NCI-H2081 (cell line): ENCODE measurements around the gene HPX.
A peak's percentile ranks its signal among the peaks of the same experiment; 100 is the strongest.

Source experiments
- DNase-seq, 2 experiments: peaks; one replicate each; lab custom pipeline; 2025; lab: John Stamatoyannopoulos, UW

Gene HPX

GRCh38 chr11:6440906-6441358, at the start of gene HPX:
TSS of gene HPX (minus strand) at chr11:6440987. CDS start at chr11:6440963, 24 bp downstream.
- DNase-seq, result no peak

- no peak for DNase-seq
Observed at GRCh38 chr11:6489306-6489705, 48.5 kb upstream of the HPX start.

- DNase-seq, result no peak
Observed at GRCh38 chr11:6488821-6489220, 48.0 kb upstream of the HPX start.

GRCh38 chr11:6488342-6488741, 47.6 kb upstream of the HPX start:
- no peak for DNase-seq

- no peak for DNase-seq
Observed at GRCh38 chr11:6486938-6487337, 46.2 kb upstream of the HPX start.

GRCh38 chr11:6486256-6486655, 45.5 kb upstream of the HPX start:
- no peak for DNase-seq

GRCh38 chr11:6485661-6486060, 44.9 kb upstream of the HPX start:
- DNase-seq, result no peak

- no peak for DNase-seq
Observed at GRCh38 chr11:6483015-6483414, 42.2 kb upstream of the HPX start.

GRCh38 chr11:6482441-6482840, 41.7 kb upstream of the HPX start:
- no peak for DNase-seq

- no peak for DNase-seq
Observed at GRCh38 chr11:6481924-6482275, 41.1 kb upstream of the HPX start.

GRCh38 chr11:6481012-6481923, 40.5 kb upstream of the HPX start, which contains the start of the genes ARFIP2 and TIMM10B:
TSS of gene ARFIP2 (minus strand) at chr11:6481331. CDS start at chr11:6480421, 910 bp downstream.
TSS of gene TIMM10B (plus strand) at chr11:6481501. CDS start at chr11:6481517, 16 bp downstream.
- peak; percentile 96 to 97 for DNase-seq

GRCh38 chr11:6480299-6480914, 39.6 kb upstream of the HPX start:
- DNase-seq, result no peak

GRCh38 chr11:6476571-6476970, 35.8 kb upstream of the HPX start:
- no peak for DNase-seq

GRCh38 chr11:6475936-6476335, 35.1 kb upstream of the HPX start:
- DNase-seq, result peak in 1 of 2 experiments; percentile 38

- DNase-seq, result no peak
Observed at GRCh38 chr11:6474806-6475500, 34.2 kb upstream of the HPX start.

GRCh38 chr11:6474413-6474792, 33.6 kb upstream of the HPX start:
- no peak for DNase-seq

GRCh38 chr11:6473451-6474412, 32.9 kb upstream of the HPX start, which contains the start of gene TRIM3:
TSS of gene TRIM3 (minus strand) at chr11:6473941. CDS start at chr11:6465695, 8,246 bp downstream.
- peak; percentile 85 to 91 for DNase-seq

- no peak for DNase-seq
Observed at GRCh38 chr11:6472934-6473333, 32.1 kb upstream of the HPX start.

- no peak for DNase-seq
Observed at GRCh38 chr11:6469599-6469998, 28.8 kb upstream of the HPX start.

- DNase-seq, result peak; percentile 34 to 45
Observed at GRCh38 chr11:6468712-6469495, 28.1 kb upstream of the HPX start.

- no peak for DNase-seq
Observed at GRCh38 chr11:6459099-6459450, 18.3 kb upstream of the HPX start.
